OCI-M1 (cell line): ENCODE measurements around the gene SPG21.

Experiments used
- DNase-seq: peaks from one replicate; lab custom pipeline; 2025; lab: John Stamatoyannopoulos, UW

SPG21 gene

DNA sequence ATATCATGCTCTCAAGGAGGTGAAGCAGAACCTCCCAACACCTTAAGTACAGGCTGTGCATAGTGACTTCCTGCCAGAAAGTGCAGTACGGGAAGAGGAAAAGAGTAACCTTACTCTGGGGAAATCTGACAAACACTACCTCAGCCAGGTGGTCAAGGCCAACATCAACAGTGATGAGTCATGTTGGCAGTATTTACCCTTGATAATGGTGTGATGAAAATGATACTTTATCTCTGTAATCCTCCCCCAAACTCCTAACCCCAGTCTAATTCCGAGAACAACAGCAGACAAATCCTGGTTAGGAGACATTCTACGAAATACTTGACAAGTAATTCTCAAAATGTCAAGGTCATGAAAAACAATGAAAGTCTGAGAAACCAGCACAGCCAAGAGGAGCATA lies 51.5 kb downstream of the SPG21 start:
- no peak for DNase-seq

DNA sequence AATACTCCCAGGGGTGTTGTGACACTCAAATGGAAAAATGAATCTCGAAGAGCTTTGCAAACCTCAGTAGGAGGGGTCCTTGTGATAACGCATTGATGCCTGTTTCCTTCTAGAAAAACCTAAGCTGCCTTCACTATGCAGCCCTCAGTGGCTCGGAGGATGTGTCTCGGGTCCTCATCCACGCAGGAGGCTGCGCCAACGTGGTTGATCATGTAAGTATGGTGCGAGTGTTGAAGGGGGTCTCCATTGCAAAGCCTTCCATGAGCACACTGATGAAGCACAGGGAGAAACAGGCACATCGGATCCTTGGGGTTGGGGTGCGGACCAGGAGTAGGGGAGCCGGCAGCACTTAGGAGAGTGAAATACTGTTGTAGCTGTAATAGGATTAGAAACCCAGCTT lies 55.7 kb downstream of the SPG21 start:
- DNase-seq: no peak

DNA sequence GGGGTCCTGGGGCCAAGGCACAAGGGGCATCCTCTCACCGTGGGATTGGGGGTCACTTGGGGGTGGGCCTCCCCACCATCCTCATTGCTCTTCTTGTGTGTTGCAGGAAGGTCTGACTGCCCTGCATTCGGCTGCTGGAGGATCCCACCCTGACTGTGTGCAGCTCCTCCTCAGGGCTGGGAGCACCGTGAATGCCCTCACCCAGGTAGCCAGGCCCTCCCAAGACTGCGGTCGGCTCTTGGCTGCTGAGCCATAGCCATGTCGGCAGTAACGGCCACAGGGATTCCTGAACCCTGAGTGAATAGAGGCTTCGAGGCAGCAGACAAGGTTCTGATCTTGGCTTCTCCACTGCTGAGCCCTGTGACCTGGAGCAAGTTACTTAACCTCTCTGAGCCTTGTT lies 58.3 kb downstream of the SPG21 start:
- no peak for DNase-seq

DNA sequence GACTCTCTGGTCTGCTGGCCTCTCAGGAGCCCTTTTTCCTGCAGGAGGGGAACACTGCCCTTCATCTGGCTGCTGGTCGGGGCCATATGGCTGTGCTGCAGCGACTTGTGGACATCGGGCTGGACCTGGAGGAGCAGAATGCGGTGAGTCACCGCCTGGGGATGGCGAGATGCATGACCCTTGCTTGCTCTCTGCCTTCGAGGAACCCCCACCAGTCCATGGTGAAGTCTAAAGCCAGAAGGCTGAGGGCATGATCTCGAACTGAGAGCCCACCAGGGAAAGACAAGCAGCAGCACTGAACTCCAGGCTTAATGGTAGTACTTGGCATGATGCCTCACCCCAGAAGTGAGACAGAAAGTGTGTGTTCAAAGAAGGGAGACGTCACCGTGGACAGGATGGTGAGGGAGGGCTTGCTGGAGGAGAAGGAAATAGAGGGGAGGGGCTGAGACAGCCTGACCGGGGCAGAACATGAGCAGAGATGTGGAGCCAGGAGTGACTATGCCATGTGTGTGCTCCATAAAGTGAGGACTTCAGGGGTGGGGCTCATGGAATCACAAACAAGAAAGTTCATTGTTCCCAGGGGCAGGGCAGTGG lies 58.8 kb downstream of the SPG21 start:
- no peak for DNase-seq

DNA sequence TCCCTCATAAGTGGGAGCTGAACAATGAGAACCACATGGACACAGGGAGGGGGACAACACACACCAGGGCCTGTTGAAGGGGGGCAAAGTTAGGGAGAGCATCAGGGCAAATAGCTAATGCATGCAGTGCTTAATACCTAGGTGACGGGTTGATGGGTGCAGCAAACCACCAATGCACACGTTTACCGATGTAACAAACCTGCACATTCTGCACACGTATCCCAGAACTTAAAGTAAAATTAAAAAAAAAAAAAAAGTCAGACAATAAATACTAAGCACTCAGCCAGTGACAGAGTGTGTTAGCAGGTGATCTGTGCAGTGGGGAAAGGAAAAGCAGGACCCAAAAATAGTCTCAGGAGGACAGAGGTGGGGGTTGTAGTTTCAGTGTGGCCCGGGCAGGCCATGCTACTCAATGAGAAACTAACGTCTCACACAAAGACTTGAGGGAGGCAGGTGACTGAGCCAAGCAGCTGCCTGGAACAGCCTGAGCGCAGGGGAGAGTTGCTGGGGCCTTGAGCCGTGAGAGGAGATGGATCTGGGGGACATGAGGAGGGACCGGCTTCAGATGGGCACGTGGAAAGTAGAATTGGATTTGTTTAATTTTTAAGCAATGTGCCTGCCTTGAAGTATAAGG lies 59.6 kb downstream of the SPG21 start:
- no peak for DNase-seq

DNA sequence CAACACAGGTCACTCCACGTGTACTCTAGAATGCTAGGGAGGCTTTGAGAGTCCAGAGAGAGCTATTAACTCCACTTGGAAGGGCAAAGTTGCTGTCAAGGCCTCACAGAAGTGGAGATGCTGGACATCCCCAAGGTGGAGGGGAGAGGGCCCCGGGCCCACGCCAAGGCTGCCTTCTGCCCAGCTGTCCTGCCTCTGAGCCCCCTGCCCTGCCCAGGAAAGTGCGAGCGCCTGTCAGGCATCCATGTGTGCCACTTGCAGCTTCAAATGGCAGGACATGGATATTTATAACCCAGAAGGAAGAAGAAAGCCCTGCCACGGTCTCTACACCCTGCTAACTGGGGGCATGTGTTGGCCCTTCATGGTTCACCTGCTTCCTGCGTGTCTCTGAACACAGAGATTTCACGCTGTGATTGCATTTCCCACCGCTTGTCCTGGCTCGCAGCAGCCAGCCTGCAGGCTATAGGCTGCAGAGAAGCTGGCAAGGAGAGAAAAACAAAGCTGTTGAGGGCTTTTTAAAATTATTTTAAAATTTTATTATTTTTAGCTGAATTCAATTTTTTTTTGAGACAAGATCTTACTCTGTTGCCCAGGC lies 61.0 kb downstream of the SPG21 start:
- no peak for DNase-seq

DNA sequence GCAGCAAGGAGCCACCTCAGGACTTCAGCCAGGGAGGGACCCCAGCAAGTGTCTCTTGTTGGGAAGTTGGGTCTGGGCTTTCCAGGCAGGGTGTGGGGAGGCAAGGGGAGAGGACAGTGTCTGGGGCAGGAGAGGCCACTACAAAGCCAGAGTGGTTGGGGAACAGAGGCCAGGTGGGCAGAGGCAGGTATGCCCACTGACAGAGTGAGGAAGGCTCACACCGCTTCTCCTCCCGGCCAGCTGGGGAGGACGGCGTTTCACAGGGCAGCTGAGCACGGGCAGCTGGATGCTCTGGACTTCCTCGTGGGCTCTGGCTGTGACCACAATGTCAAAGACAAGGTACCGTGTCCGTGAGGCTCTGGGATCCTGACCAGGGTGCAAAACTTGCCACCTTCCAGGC lies 63.1 kb downstream of the SPG21 start:
- no peak for DNase-seq

DNA sequence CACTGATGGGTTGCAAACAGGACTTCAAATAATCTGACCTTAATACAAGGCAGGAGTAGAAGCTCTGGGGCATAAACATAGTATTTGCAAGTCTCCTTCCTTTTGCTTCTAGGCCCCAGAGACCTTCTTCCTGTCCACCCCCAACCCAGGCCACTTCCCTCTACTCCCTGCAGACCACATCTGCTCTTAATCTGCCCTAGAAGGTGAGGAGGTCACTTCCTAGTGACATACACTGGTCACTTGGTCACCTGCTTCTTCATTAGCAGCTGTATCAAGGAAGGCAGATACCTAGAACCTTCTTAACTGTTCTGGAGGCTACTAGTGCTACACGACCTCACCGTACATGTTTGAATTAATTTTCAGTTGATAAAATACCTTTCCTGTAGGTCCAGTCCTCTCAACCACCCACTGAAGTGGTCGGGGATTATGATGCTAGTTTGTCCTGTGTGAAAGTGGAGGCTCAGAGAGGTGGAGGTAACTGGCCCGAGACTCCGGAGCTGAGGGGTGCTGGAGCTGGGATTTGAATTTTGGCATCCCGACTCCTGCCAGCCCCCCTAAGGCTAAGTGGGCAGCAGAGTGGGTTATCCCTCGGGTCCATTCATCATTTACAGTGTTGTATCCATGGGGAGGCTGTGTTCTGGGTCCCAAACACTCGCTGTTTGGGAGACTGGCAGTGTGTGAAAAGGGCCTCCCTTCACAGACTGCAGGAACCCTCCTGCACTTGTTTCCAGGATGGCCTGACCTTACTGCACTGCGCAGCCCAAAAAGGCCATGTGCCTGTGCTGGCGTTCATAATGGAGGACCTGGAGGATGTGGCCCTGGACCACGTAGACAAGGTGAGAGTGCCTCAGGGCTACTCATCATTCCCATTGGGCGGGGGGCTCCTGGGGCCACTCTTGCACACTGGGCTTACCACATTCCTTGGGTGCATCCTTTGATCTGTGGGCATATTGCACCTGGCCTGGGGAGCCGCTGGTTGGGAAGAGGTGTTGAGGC lies 64.1 kb downstream of the SPG21 start:
- peak; percentile 39 for DNase-seq

DNA sequence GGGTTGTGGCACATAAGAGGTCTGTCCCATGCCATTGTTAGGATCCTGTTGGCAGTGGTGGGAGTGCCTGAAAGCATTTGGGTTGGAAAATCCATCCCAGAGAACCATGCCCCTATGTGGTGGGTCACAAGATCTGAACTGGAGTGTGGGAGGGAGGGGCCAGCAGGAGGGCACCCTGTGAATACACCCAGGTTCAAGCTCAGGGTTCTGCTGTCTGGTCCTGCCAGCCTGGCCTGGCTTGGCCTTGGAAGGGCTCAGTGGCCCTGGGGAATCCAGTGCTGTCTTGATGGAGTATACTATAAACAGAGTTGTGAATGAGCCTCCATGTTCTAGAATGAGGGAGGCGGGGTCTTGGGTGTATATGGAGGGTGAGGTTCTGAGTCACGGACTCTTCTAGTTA lies 66.2 kb downstream of the SPG21 start:
- no peak for DNase-seq

DNA sequence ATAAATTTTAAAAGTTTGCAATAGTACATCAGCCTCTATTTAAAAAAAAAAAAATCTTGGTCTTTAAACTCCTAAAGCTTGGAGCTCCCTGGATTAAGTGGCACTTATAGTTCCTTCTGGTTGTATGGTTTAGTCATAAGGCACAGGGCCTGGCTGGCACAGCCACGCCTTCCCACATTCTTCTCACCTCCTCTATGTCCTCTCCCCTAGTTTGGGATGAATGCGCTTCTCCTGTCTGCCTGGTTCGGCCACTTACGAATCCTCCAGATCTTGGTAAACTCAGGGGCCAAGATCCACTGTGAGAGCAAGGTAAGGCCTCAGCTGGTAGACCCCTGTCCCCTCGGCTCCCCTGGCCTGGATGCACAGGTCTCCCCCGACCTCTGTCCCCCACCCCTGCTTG lies 68.0 kb downstream of the SPG21 start:
- DNase-seq: no peak

DNA sequence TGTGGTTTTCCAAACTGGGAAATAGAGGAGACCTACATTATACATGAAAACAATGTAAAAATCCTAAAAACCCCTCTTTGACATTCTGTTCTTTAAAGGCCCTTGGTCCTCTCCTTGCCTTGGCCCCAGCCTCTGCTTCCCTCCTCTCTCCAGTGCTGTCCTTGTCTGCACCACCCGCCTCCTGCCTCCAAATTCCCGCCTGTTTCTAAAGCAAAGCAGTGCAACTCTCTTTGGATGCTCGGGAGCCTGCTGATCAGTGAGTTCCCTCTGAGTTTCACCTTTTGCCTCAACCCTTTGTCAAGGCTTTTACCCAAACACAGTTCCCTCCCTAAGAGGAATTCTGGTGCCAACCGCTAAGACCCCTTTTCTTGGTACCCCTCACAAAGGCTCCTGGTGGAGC lies 70.0 kb downstream of the SPG21 start:
- DNase-seq: no peak

DNA sequence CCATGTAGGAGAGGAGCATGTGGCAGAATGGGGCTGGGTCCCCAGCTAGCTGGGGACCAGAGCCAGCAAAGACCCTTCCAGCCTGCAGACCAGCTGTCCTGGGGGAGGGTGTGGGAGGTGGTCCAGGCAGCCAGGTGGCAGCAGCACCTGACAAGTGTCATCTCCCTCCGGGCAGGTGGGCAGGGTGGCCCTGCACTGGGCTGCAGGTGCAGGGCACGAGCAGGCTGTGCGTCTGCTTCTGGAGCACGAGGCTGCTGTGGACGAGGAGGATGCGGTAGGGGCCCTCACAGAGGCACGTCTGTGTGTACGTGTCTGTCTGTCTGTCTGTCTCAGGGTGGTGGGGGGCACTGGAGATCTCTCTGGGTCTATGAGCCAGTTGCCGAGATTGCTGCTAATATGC lies 72.5 kb downstream of the SPG21 start:
- no peak for DNase-seq

DNA sequence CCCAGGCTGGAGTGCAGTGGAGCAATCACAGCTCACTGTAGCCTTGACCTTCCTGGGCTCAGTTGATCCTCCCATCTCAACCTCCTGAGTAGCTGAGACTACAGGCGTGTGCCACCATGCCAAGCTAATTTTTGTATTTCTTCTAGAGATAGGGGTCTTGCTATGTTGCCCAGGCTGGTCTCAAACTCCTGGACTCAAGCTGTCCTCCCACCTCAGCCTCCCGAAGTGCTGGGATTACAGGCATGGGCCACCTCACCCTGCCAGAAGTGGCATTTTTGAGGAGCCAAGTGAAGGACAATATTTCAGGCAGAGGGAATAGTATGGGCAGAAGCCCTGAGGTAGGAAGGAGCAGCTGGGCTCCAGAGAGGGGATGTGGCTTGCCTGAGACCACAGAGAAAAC lies 73.3 kb downstream of the SPG21 start:
- no peak for DNase-seq

DNA sequence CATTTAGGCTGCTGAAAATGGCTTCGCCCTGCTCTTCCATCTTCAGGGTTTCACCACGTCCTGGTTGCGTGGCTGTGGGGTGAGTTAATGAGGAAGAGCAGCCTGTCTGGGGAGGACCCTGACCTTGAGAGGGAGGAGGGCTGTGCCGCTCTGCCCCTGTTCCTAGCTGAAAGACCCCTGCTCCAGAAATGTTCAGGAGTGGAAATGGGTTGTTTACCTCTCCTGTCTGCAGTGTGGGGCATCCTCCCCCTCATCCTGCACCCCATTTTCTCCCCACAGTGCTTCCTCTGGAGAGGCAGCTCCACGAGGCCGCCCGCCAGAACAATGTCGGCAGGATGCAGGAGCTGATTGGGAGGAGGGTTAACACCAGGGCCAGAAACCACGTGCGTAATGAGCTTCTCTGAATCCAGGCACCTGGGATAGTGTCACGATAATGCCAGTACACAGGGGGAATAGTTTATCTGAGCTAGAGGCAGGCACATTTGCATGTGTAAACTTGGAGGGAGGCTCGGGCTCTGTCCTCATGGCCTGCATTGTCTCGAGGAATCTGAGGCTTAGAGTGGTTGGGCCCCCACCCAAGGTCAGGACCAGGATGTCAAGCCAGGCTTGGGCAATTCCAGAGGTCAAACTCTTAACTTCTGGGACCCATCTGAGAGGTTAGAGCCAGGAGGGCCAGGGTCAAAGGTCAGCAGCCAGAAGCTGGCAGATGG lies 74.0 kb downstream of the SPG21 start:
- no peak for DNase-seq
